Heart right ventricle (tissue), 16 donors: ENCODE results near the gene TMEM54. TPM values are rescaled to one million over a fixed set of nuclear protein-coding genes. Genes with fewer than 3 reads are reported as not detected.
A peak's percentile ranks its signal among the peaks of the same experiment; 100 is the strongest.

Source experiments
- ATAC-seq, 8 donors: fragments of 200-7000 bp; cut with Tn5 transposase; one replicate each; pipeline ENCODE4 v1.9.1; 2020; ENCODE audit warnings: mild to moderate bottlenecking in 8 of 8, moderate library complexity in 8 of 8, moderate number of reproducible peaks in 1 of 8
- DNase-seq, 2 donors: peaks; one replicate each; pipeline ENCODE4 v3.0.0-alpha.2; 2020
- H3K27ac ChIP-seq, 10 donors: fragments of 200-600 bp; sonication (generic) in 2 of 10; one replicate each; pipeline versions ENCODE4 v1.5.0 to v1.8.0; 2020 to 2022; ENCODE audit warnings: mild to moderate bottlenecking in 3 of 10
- H3K27me3 ChIP-seq, 7 donors: fragments of 200-600 bp; one replicate each; pipeline ENCODE4 v1.8.0; 2021 to 2022; ENCODE audit warnings: mild to moderate bottlenecking in 2 of 7
- H3K36me3 ChIP-seq, 9 donors: fragments of 200-600 bp; sonication (generic) in 1 of 9; one replicate each; pipeline versions ENCODE4 v1.5.0 to v1.8.0; 2020 to 2022; ENCODE audit warnings: mild to moderate bottlenecking in 2 of 9
- H3K4me1 ChIP-seq, 9 donors: fragments of 200-600 bp; sonication (generic) in 1 of 9; one replicate each; pipeline versions ENCODE4 v1.5.0 to v1.8.0; 2020 to 2022; ENCODE audit warnings: mild to moderate bottlenecking in 4 of 9
- H3K4me3 ChIP-seq, 10 donors: fragments of 200-600 bp; sonication (generic) in 2 of 10; one replicate each; pipeline versions ENCODE4 v1.5.0 to v1.8.0; 2020 to 2022; ENCODE audit warnings: mild to moderate bottlenecking in 7 of 10, moderate library complexity in 2 of 10
- H3K9me3 ChIP-seq, 11 donors: fragments of 200-600 bp in 10 of 11; sonication (generic) in 2 of 11; one replicate each; pipeline versions ENCODE4 v1.5.0 to v1.8.0; 2013 to 2022; ENCODE audit warnings: mild to moderate bottlenecking in 2 of 11, control low read depth in 1 of 11, moderate library complexity in 1 of 11
- WGBS, 2 donors: extraction: QIAGEN DNeasy Blood & Tissue Kit; methylation state at CpG; one replicate each; pipeline ENCODE4 v1.1.7; 2013; ENCODE audit warnings: inconsistent platforms in 1 of 2; 5-methylcytosine and 5-hydroxymethylcytosine counted together
- intact Hi-C, 10 donors: fragments of 100-400 bp; cut with DNase I; formaldehyde crosslinking; loops; one replicate each; pipeline versions ENCODE4 v1.11.1 to v1.14.2; 2022
- polyA plus RNA-seq, 2 donors: library from polyadenylated mRNA; stranded (reverse); fragments of 200-250 nt; gene quantifications; one replicate each; pipeline ENCODE4 v1.2.3, GENCODE V29; 2013
- total RNA-seq, 10 donors: library from RNA; stranded (reverse); fragmentation: NEBNext Ultra II Directional in 3 of 10; extraction: Animal tissue kit (Norgen Biotek cat#: 25700) in 3 of 10; gene quantifications; one replicate each; pipeline versions ENCODE4 v1.2.1 to v1.2.4, GENCODE V29; 2021 to 2023
- TF ChIP-seq, protein P1 (sequence below), 9 donors: fragments of 200-600 bp; sonication (generic) in 2 of 9; IDR thresholded peaks; one replicate each; pipeline versions ENCODE4 v1.5.0 to v1.8.0; 2021 to 2022; ENCODE audit warnings: antibody characterized with exemption in 9 of 9, mild to moderate bottlenecking in 5 of 9, moderate library complexity in 1 of 9
- donor health status: Arrhythmogenic right ventricular cardiomyopathy.
- donor health status: ischemic (EF 13 %, LVEDD 7.1; RV severe dilation, severe dysfunction).
- donor health status: healthy with polysubstance abuse.
- donor health status: DM: no; HTN: yes; CAD: no.
- donor health status: DM: no; HTN: no; CAD: no.
- donor health status: ischemic (EF 25% LVEDD 6.9; RV normal size, moderate dysfunction).
- donor health status: ischemic (EF 25% LVEDD 5.7; RV mildly dilated, moderate dysfunction).
- donor health status: healthy.
- donor health status: DM: yes; HTN: yes; CAD: no.
- donor health status: Ischemic cardiomyopathy.
- donor health status: ischemic (EF 35%, LVEDD 5.7; RV mildly dilated, moderate dysfunction).
- donor health status: nonischemic (EF 11% LVEDD 7.7; RV severe dilation, severe dysfunction).
- donor health status: DM: yes; HTN: yes; CAD: no.
- donor health status: PGD.
- donor health status: ischemic (EF 29% LVEDD 5.4; RV normal size, mild dysfunction).
- donor health status: nonischemic (EF 23%, LVEDD 6.1; RV moderate dilation, normal function).

Gene TMEM54
- total and polyA plus RNA-seq, 12 donors: 4.5 to 22.5 (median 10.8) TPM

DNA sequence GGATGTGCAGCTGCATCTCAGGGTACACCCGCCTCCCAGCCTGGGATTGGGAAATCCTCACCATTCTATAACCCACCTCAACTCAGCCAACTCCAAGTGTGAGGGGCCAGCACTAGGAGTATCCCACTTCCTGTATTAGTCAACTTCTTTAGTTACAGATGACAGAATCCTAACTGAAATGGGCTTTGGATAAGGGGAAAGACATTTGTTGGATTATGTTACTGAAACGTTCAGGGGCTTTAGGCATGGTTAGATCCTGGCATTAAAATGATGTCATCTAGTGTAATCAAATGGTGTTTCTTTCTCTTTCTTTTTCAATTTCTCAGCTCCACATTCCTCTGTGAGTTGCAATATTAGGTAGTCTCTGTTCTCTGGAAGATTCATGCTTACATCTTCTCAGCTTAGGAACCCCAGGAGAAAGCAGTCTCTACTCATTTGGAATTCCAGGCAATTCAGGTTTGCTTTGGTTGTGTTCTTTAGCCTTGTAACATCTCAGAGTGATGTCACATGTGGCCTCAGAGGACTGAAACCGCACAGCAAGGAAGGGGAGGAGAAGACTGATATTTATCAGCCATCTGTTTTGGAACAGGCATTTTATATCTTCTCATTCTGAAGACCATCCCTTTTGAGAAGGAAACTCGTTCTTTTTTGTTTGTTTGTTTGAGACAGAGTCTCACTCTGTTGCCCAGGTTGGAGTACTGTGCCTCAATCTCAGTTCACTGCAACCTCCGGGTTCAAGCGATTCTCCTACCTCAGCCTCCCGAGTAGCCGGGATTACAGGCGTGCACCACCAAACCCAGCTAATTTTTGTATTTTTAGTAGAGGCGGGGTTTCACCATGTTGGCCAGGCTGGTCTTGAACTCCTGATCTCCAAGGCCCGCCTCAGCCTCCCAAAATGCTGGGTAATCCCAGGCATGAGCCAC lies 18.9 kb upstream of the TMEM54 start:
- WGBS, 2 donors: 82 to 84% methylated on average over 11 of the region's 11 CpGs
- Histone ChIP-seq H3K27me3 (peaks cover 0 to 59% (median 15%) of the 10 kb centered on the region in 7 donors), H3K27ac (peak overlapping the region in 1 of 10 donors; percentile 31), H3K4me3 (no peak overlapping the region), H3K9me3 (no peaks in the 10 kb centered on the region), H3K4me1 (peaks cover 3 to 22% (median 15%) of the 10 kb centered on the region in 9 donors), H3K36me3 (no peaks in the 10 kb centered on the region)
- intact Hi-C loops: no loop called here
- TF ChIP-seq, protein P1, sequence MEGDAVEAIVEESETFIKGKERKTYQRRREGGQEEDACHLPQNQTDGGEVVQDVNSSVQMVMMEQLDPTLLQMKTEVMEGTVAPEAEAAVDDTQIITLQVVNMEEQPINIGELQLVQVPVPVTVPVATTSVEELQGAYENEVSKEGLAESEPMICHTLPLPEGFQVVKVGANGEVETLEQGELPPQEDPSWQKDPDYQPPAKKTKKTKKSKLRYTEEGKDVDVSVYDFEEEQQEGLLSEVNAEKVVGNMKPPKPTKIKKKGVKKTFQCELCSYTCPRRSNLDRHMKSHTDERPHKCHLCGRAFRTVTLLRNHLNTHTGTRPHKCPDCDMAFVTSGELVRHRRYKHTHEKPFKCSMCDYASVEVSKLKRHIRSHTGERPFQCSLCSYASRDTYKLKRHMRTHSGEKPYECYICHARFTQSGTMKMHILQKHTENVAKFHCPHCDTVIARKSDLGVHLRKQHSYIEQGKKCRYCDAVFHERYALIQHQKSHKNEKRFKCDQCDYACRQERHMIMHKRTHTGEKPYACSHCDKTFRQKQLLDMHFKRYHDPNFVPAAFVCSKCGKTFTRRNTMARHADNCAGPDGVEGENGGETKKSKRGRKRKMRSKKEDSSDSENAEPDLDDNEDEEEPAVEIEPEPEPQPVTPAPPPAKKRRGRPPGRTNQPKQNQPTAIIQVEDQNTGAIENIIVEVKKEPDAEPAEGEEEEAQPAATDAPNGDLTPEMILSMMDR (IDR thresholded peaks at IDR 0.05): no peak
- ATAC-seq (peak in 1 of 8 donors; percentile 22), DNase-seq (no peak)

- peaks cover 0 to 3% (median 0%) of the 10 kb centered on the region in 11 donors for H3K9me3 ChIP-seq
- H3K4me3 ChIP-seq: no peak overlapping the region
- DNase-seq (no peak), ATAC-seq (no peak)
- intact Hi-C loops: no loop called here
- no peak overlapping the region for H3K27ac ChIP-seq
- H3K27me3 ChIP-seq: peaks cover 0 to 40% (median 3%) of the 10 kb centered on the region in 7 donors
- WGBS, 2 donors: 27 to 36% methylated on average over 1 of the region's 1 CpG
- peaks cover 0 to 14% (median 9%) of the 10 kb centered on the region in 9 donors for H3K4me1 ChIP-seq
- TF ChIP-seq, protein P1 (IDR thresholded peaks at IDR 0.05): no peak
- H3K36me3 ChIP-seq: no peaks in the 10 kb centered on the region
Observed at GRCh38 chr1:32918179-32918578, 17.0 kb upstream of the TMEM54 start.

- Histone ChIP-seq H3K36me3 (no peaks in the 10 kb centered on the region), H3K27ac (no peak overlapping the region), H3K4me1 (peaks cover 0 to 14% (median 9%) of the 10 kb centered on the region in 9 donors), H3K9me3 (peaks cover 0 to 3% (median 0%) of the 10 kb centered on the region in 11 donors), H3K4me3 (no peak overlapping the region), H3K27me3 (peaks cover 0 to 33% (median 0%) of the 10 kb centered on the region in 7 donors)
- TF ChIP-seq, protein P1 (IDR thresholded peaks at IDR 0.05): no peak
- 72 to 75% methylated on average over 7 of the region's 7 CpGs for WGBS, 2 donors
- DNase-seq: no peak
- intact Hi-C loops: no loop called here
- ATAC-seq: no peak
Observed at GRCh38 chr1:32917521-32917920, 16.3 kb upstream of the TMEM54 start.

- ATAC-seq (no peak), DNase-seq (no peak)
- peaks cover 0 to 3% (median 0%) of the 10 kb centered on the region in 11 donors for H3K9me3 ChIP-seq
- peaks cover 0 to 26% (median 0%) of the 10 kb centered on the region in 7 donors for H3K27me3 ChIP-seq
- H3K27ac ChIP-seq: no peak overlapping the region
- no peaks in the 10 kb centered on the region for H3K36me3 ChIP-seq
- TF ChIP-seq, protein P1 (IDR thresholded peaks at IDR 0.05): no peak
- H3K4me3 ChIP-seq: no peak overlapping the region
- intact Hi-C loops: no loop called here
- H3K4me1 ChIP-seq: peaks cover 0 to 12% (median 6%) of the 10 kb centered on the region in 9 donors
- WGBS, 2 donors: 86 to 93% methylated on average over 12 of the region's 12 CpGs
Observed at GRCh38 chr1:32915766-32916706, 14.8 kb upstream of the TMEM54 start.
